Keratinocyte (primary cell): ENCODE results near the gene INAFM2. TPM values are rescaled to one million over a fixed set of nuclear protein-coding genes. Genes with fewer than 3 reads are reported as not detected.

Experiments used
- DNase-seq: peaks from one replicate; pipeline ENCODE4 v3.0.0-alpha.2; 2011; ENCODE audit warnings: low read depth, missing footprints, low spot score
- FAIRE-seq: peaks from 2 replicates; lab custom pipeline; 2011; peaks lifted over from hg19 to GRCh38; lab: Jason Lieb, UNC
- H2AFZ ChIP-seq: 2 replicates; pipeline ENCODE4 v1.6.0; 2012; ENCODE audit warnings: low read length, control low read depth, inconsistent platforms; ENCODE audit not compliant: control insufficient read depth
- H3K27ac ChIP-seq: 2 replicates; pipeline ENCODE4 v1.5.1; 2011; ENCODE audit warnings: low read length; ENCODE audit not compliant: control insufficient read depth, insufficient read depth
- H3K27me3 ChIP-seq: 3 replicates; pipeline ENCODE4 v1.6.0; 2011; ENCODE audit warnings: low read length; ENCODE audit not compliant: control insufficient read depth, insufficient read depth; ENCODE audit errors: extremely low read depth
- H3K36me3 ChIP-seq, 2 experiments: 2 replicates in 1 of 2; 3 replicates in 1 of 2; pipeline ENCODE4 v1.5.1; 2011; ENCODE audit warnings: low read length in 2 of 2, mild to moderate bottlenecking in 1 of 2; ENCODE audit not compliant: control insufficient read depth in 2 of 2, insufficient read depth in 2 of 2; ENCODE audit errors: extremely low read depth in 1 of 2
- H3K4me1 ChIP-seq: 3 replicates; pipeline ENCODE4 v1.5.1; 2011; ENCODE audit warnings: low read length; ENCODE audit not compliant: control insufficient read depth, insufficient read depth; ENCODE audit errors: extremely low read depth
- H3K4me2 ChIP-seq: 3 replicates; pipeline ENCODE4 v1.6.0; 2011; ENCODE audit warnings: low read depth, low read length; ENCODE audit not compliant: control insufficient read depth, insufficient read depth; ENCODE audit errors: extremely low read depth
- H3K4me3 ChIP-seq, 3 experiments: fragments of 200-600 bp in 1 of 3; sonication (generic) in 1 of 3; 2 replicates in 2 of 3; 3 replicates in 1 of 3; pipeline ENCODE4 v1.5.1; 2011 to 2016; ENCODE audit warnings: low read length in 3 of 3, mild to moderate bottlenecking in 3 of 3, control low read depth in 2 of 3, inconsistent platforms in 1 of 3, low read depth in 1 of 3, mixed read lengths in 1 of 3, mixed run types in 1 of 3, moderate library complexity in 1 of 3; ENCODE audit not compliant: control insufficient read depth in 2 of 3, insufficient read depth in 2 of 3; ENCODE audit errors: extremely low read depth in 1 of 3
- H3K79me2 ChIP-seq: 2 replicates; pipeline ENCODE4 v1.6.0; 2012; ENCODE audit warnings: low read length; ENCODE audit not compliant: control insufficient read depth, insufficient read depth
- H3K9ac ChIP-seq: 3 replicates; pipeline ENCODE4 v1.6.0; 2011; ENCODE audit warnings: low read length; ENCODE audit not compliant: control insufficient read depth, insufficient read depth; ENCODE audit errors: extremely low read depth
- H3K9me1 ChIP-seq: 3 replicates; pipeline ENCODE4 v1.6.0; 2011; ENCODE audit warnings: low read length; ENCODE audit not compliant: control insufficient read depth, insufficient read depth; ENCODE audit errors: extremely low read depth
- H3K9me3 ChIP-seq: 2 replicates; pipeline ENCODE4 v1.5.1; 2012; ENCODE audit warnings: low read depth, low read length; ENCODE audit not compliant: control insufficient read depth
- H4K20me1 ChIP-seq: 3 replicates; pipeline ENCODE4 v1.6.0; 2011; ENCODE audit warnings: low read length; ENCODE audit not compliant: control insufficient read depth, insufficient read depth; ENCODE audit errors: extremely low read depth
- EZH2 ChIP-seq: IDR thresholded peaks from one replicate; pipeline ENCODE4 v1.6.1; 2012; ENCODE audit warnings: inconsistent platforms, mild to moderate bottlenecking, low read length, moderate library complexity
- dilution Hi-C: fragments of 300-500 bp; cut with MboI; formaldehyde crosslinking; loops from one replicate; pipeline ENCODE4 v1.7.0; 2020; ENCODE audit warnings: low sequenced_read_pairs; ENCODE audit not compliant: extremely low pct_ligation_motif_present
- polyA plus RNA-seq, 5 experiments: library from polyadenylated mRNA; depleted of rRNA in 3 of 5; stranded (reverse) in 3 of 5; stranded (forward) in 1 of 5; unstranded in 1 of 5; fragments of >200 nt; gene quantifications; 1 replicate in 1 of 5; 2 replicates in 3 of 5; 3 replicates in 1 of 5; pipeline versions ENCODE4 v1.2.1 to v1.2.3, GENCODE V29; 2011 to 2012; ENCODE audit warnings: missing spikeins in 2 of 5, low read depth in 1 of 5, low replicate concordance in 1 of 5
- TF ChIP-seq, protein P1 (sequence below), 3 experiments: IDR thresholded peaks in 1 of 3; conservative IDR thresholded peaks in 1 of 3; optimal IDR thresholded peaks in 1 of 3; 2 replicates in 2 of 3; 3 replicates in 1 of 3; pipeline versions ENCODE3 to v1.5.1; 2011; ENCODE audit warnings: low read length in 3 of 3, mild to moderate bottlenecking in 3 of 3, moderate library complexity in 2 of 3, control low read depth in 1 of 3, inconsistent platforms in 1 of 3; ENCODE audit not compliant: insufficient read depth in 2 of 3; ENCODE audit errors: extremely low read depth in 1 of 3

The INAFM2 gene
- polyA plus RNA-seq, 1 donor (not counting 4 experiments of a cell fraction or from before 2014, with no cell fraction given), result 15.2 TPM

DNA sequence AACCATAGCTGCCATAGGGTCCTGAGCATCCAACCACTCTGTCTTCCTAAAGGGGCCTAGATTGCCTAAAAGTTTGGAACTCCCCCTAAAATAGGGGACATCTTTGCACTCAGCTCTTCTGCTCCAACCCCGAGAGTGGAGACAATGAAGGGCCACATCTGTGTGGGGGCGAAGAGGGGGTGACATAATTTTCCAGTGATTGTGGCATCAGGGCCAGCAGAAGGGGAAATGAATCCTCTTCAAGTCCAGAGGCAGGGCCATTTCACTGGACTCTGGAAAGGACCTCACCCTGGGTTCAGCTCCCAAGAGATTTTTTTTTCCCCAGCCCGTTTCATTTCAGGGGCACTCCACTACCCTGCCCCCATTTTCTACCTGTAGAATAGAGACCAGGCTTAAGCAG is 36.0 kb upstream of the INAFM2 start:
- no peaks in the 10 kb centered on the region for H3K79me2 ChIP-seq
- dilution Hi-C loops, result no loop called here
- no peak overlapping the region for H3K4me3 ChIP-seq
- H2AFZ ChIP-seq, result no peak overlapping the region
- peaks cover 14% of the 10 kb centered on the region for H3K4me1 ChIP-seq
- TF ChIP-seq EZH2, result no peak
- TF ChIP-seq, protein P1, sequence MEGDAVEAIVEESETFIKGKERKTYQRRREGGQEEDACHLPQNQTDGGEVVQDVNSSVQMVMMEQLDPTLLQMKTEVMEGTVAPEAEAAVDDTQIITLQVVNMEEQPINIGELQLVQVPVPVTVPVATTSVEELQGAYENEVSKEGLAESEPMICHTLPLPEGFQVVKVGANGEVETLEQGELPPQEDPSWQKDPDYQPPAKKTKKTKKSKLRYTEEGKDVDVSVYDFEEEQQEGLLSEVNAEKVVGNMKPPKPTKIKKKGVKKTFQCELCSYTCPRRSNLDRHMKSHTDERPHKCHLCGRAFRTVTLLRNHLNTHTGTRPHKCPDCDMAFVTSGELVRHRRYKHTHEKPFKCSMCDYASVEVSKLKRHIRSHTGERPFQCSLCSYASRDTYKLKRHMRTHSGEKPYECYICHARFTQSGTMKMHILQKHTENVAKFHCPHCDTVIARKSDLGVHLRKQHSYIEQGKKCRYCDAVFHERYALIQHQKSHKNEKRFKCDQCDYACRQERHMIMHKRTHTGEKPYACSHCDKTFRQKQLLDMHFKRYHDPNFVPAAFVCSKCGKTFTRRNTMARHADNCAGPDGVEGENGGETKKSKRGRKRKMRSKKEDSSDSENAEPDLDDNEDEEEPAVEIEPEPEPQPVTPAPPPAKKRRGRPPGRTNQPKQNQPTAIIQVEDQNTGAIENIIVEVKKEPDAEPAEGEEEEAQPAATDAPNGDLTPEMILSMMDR (optimal IDR thresholded peaks at IDR 0.05 in 1 of 3, IDR thresholded peaks at IDR 0.05 in 1 of 3, conservative IDR thresholded peaks at IDR 0.05 in 1 of 3; ENCODE audit: extremely low read depth in 1 of 3, insufficient read depth in 2 of 3, low read length in 3 of 3), result no peak
- H3K36me3 ChIP-seq, result no peaks in the 10 kb centered on the region
- H3K27me3 ChIP-seq, result peaks cover 42% of the 10 kb centered on the region
- FAIRE-seq (no peak), DNase-seq (no peak)
- no peak overlapping the region for H3K27ac ChIP-seq
- no peaks in the 10 kb centered on the region for H3K9me1 ChIP-seq
- no peak overlapping the region for H3K4me2 ChIP-seq
- no peaks in the 10 kb centered on the region for H3K9me3 ChIP-seq
- no peak overlapping the region for H3K9ac ChIP-seq
- H4K20me1 ChIP-seq, result no peaks in the 10 kb centered on the region

DNA sequence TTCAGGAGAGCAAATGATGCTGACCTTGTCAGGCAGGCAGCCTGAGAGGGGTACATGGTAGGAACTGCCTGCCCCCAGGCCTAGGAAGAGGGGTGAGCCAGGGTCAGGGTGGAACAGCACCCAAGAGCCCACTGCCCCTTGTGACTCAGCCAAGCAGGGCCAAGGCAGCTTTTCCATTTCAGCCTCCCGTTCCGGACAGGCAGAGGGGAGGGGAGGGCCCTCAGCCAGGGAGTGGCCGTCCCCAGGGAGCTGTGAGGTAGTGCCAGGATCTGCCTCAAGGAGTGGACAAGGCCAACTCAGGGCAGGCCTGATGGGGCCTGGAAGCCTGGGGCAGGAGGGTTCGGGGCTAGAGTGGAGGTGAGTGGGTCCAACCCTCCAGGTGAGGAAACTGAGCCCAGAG is 35.5 kb upstream of the INAFM2 start:
- H3K27me3 ChIP-seq, result peaks cover 42% of the 10 kb centered on the region
- no peaks in the 10 kb centered on the region for H3K36me3 ChIP-seq
- peaks cover 10% of the 10 kb centered on the region for H3K4me1 ChIP-seq
- no peaks in the 10 kb centered on the region for H3K9me1 ChIP-seq
- H2AFZ ChIP-seq, result no peak overlapping the region
- dilution Hi-C loops, result no loop called here
- FAIRE-seq (no peak), DNase-seq (no peak)
- no peaks in the 10 kb centered on the region for H3K79me2 ChIP-seq
- no peak overlapping the region for H3K4me2 ChIP-seq
- H3K9ac ChIP-seq, result no peak overlapping the region
- no peaks in the 10 kb centered on the region for H3K9me3 ChIP-seq
- no peak for TF ChIP-seq EZH2
- TF ChIP-seq, protein P1 (optimal IDR thresholded peaks at IDR 0.05 in 1 of 3, IDR thresholded peaks at IDR 0.05 in 1 of 3, conservative IDR thresholded peaks at IDR 0.05 in 1 of 3; ENCODE audit: extremely low read depth in 1 of 3, insufficient read depth in 2 of 3, low read length in 3 of 3), result no peak
- no peak overlapping the region for H3K27ac ChIP-seq
- H3K4me3 ChIP-seq, result no peak overlapping the region
- no peaks in the 10 kb centered on the region for H4K20me1 ChIP-seq
